ENCODE measurements around the gene CNTNAP4.

Gene CNTNAP4

DNA sequence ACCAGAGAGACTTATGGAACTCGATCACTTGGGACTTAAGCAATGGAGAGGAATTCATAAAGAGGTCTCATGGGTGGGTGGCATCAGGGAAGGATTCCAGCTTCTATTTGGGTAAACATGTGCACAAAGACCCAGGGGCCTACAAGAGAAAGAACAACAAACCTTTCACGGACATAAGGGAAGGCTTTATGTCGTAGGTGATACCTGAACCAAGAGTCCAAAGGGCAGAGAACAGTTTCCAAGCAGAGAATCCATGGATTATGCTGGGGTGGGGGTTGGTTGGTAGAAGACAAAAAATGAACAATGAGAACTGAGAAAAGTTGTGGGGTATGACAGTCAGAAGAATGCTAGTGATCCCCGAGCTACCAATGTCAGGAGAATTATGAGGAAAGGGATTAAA, 119.8 kb downstream of the CNTNAP4 start:
- DNase-seq (ENCODE audit: low read depth in 2 of 2), result no peak

DNA sequence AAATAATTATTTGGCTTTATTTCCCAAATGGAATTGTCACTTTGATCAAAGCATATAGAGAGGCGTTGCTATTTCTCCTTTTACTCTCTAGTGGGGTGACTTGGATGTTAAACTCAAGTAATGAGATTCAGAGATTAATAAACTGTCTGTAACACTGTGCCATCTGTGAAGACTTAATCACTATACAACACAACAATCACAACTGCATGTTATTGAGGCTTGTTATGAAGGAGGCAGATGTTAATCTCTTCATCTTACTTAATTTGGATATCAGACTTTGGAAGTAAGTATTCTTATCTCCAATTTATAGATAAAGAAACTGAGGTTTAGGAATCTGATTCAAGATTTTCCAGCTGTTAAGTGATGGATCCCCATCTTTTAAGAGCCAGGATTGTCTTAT, 132.5 kb downstream of the CNTNAP4 start:
- no peak for DNase-seq (ENCODE audit: low read depth in 2 of 2)

DNA sequence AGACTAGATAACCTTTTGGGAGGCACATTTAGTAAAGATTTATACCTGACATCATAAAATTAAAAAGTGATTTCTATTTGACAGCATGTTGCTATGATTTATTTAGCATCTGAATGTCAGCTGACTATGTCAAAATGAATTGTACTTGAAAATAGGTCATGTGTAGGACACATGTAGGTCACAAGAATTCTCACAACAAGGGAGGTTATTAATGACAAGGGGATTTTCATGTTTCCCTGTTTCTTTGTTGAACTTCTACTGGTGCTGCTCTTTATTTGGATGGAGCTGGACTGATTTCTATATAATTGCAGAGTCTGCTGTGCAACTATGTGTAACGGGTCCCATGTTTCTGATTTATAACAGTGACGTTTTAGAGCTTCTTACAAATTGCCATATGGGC, 144.4 kb downstream of the CNTNAP4 start:
- DNase-seq (ENCODE audit: low read depth in 2 of 2), result no peak

- DNase-seq (ENCODE audit: low read depth in 2 of 2), result no peak
These were observed 151.7 kb downstream of the CNTNAP4 start for GRCh38 chr16:76428858-76429257.

- no peak for DNase-seq (ENCODE audit: low read depth in 2 of 2)
These were observed 164.2 kb downstream of the CNTNAP4 start for GRCh38 chr16:76441391-76441790.

GRCh38 chr16:76441876-76442275, 164.7 kb downstream of the CNTNAP4 start:
- no peak for DNase-seq (ENCODE audit: low read depth in 2 of 2)

GRCh38 chr16:76443973-76444372, 166.8 kb downstream of the CNTNAP4 start:
- DNase-seq (ENCODE audit: low read depth in 2 of 2), result no peak

DNA sequence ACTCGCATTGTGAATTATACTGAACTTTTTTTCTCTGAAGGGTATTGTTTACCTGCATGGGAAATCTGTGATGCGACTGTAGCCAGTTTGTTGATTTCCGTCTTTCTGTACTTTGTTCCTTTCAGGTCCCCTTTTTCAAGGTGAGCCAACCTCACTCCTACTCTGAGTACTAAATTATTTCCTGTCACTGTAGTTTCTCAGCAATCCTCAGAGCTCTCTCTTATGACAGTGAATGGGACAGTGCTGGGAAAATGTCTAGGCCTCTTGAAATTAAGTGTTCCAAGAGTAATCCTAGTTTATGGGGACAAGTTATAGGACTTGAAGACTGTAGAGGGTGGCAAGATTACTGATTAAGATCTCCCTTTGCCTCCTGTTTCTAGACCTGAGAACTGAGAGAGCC, 167.6 kb downstream of the CNTNAP4 start:
- DNase-seq (ENCODE audit: low read depth in 2 of 2), result no peak

GRCh38 chr16:76445815-76446214, 168.6 kb downstream of the CNTNAP4 start:
- DNase-seq (ENCODE audit: low read depth in 2 of 2), result no peak

DNA sequence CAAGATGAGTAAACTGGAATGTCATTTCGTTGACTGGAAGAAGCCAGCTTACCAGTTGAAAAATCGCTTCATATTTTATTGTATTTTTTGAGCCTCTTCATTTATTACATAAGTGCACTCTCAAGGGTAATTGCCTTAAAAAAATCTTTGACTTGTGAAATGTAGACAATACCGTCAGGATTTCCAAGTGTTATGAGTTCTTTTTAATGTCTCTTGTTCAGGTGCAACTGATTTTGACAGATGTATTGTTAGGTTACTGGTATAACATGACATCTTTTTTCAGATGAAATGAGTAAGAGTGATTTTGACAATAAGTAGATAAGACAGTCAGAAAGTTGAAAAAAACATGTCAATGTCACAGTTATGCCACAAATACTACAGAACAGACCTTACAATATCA, 169.1 kb downstream of the CNTNAP4 start:
- no peak for DNase-seq (ENCODE audit: low read depth in 2 of 2)

- no peak for DNase-seq (ENCODE audit: low read depth in 2 of 2)
These were observed 173.7 kb downstream of the CNTNAP4 start for GRCh38 chr16:76450890-76451289.

GRCh38 chr16:76455257-76455656, 178.1 kb downstream of the CNTNAP4 start:
- no peak for DNase-seq (ENCODE audit: low read depth in 2 of 2)

DNA sequence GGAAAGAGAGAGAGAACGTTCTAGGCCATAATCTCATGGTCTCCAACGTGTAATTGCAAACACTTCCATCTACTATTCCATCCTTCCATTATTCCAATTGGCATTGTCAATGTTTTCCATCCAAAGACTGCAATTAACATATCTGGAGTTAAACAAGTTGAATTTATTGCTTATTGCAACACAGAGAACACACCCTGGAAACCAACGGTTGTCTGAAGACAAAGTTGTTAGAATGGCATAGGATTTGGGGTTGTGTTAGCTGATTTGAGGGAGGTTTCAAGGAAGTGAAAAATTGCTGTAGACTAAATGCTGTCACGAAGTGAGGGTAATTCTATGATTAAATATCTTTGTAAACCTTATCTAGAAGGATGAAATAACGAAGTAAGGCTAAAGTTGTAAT, 178.8 kb downstream of the CNTNAP4 start:
- DNase-seq (ENCODE audit: low read depth in 2 of 2), result no peak

- no peak for DNase-seq (ENCODE audit: low read depth in 2 of 2)
These were observed 181.9 kb downstream of the CNTNAP4 start for GRCh38 chr16:76459111-76459510.

GRCh38 chr16:76461836-76462235, 184.6 kb downstream of the CNTNAP4 start:
- no peak for DNase-seq (ENCODE audit: low read depth in 2 of 2)

DNA sequence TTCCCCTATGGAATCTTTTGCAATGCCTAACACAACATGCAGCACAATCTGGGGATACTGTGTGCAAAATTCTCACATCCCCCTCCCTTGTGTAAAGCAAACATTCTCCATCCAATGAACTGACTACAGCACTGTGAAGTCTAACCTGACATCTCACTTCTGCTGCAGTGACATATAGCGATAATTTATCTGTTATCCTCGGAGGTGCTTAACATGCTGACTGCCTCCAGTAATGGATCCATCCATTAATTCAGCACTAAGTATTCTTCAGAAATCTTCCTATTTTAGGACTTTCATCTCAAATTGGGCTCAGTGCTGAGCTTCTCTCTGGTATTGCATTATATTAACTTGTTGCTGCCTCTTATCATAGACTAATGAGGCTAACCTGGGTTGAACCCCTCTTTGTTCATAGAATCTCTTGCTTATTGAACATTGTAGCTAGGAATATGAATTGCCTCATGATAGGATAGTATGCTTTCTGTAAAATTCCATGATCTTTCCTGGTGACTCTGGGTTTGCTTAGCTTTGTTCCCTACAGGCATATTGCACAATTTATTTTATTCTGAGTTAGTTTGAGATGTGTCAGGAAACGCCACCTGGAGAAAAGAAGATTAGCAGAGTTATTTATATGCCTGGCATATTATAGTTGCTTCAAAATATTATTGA, 187.9 kb downstream of the CNTNAP4 start:
- no peak for DNase-seq (ENCODE audit: low read depth in 2 of 2)

DNA sequence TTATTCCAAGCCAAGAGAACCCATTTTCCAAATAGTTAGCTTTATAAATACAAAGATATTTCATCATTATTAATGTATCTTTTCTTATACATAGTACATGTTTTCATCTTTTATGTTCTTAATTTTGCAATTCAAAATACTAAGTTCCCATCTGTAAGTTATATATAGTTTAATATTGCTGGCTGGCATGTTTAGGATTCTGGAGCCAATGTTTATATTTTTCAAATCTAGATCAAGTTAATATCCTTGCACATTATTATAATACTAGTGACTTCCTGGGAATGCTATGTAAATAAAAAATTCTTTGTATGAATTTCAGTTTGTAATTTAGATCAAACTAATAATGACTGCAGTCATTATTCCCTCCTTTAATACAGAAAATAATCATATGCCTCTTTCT, 189.7 kb downstream of the CNTNAP4 start:
- no peak for DNase-seq (ENCODE audit: low read depth in 2 of 2)

DNA sequence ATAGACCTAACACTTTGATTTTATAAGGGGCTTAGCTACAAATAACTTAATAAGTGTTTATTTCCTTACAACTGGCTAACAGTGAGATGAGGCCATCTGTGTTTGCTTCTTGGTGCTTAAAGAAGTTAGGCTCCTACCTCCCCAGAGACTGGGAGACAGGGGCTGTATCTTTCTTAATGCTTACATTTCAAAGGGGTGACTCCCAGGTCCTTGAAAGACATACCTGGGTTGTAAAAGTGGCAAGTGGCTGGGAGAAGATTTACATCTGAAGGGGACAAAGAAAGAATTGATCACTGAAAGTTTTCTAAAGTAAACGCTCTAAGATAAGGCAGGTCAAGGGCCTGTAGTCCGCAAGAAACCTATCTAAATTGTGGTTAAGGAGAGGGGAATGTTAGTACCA, 196.8 kb downstream of the CNTNAP4 start:
- no peak for DNase-seq (ENCODE audit: low read depth in 2 of 2)

- DNase-seq (ENCODE audit: low read depth in 2 of 2), result no peak
These were observed 200.9 kb downstream of the CNTNAP4 start for GRCh38 chr16:76478105-76478504.

- DNase-seq (ENCODE audit: low read depth in 2 of 2), result no peak
These were observed 206.2 kb downstream of the CNTNAP4 start for GRCh38 chr16:76483307-76483909.

DNA sequence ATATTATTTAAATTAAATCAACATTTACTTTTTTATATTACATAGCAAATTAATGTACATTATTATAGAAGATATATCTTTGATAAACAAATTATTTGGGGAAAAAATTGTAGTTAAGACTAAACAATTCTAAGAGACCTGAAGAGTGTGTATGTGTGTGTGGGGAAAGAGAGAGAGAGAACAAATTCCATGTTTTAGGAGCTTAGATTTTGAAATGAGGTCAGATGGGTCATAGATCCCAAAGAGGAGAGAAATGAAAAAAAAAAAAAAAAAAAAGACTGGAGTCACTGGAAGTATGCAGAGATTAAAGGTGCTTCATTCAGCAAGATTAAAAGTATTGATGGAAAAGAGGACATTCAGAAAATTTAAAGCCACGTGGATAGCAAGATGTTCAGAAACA, 206.8 kb downstream of the CNTNAP4 start:
- no peak for DNase-seq (ENCODE audit: low read depth in 2 of 2)

DNA sequence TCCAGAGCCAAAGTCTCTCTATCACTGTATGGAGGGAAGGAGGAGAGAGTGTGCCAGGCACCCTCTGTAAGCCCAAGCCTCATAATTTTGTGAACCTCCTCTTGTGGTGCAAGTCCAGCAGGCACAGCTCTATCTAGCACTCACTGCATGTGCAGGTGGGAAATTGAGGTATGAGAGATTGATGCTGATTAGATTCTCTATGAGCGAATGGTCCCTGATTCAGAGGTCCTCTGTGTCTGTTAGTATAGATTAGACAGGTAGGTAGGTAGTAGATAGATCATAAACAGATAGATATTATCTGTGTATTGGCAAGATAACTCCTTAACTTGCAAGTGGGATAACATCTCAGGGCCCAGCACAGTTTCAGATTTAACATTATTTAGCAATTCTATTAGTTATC, 209.5 kb downstream of the CNTNAP4 start:
- no peak for DNase-seq (ENCODE audit: low read depth in 2 of 2)

DNA sequence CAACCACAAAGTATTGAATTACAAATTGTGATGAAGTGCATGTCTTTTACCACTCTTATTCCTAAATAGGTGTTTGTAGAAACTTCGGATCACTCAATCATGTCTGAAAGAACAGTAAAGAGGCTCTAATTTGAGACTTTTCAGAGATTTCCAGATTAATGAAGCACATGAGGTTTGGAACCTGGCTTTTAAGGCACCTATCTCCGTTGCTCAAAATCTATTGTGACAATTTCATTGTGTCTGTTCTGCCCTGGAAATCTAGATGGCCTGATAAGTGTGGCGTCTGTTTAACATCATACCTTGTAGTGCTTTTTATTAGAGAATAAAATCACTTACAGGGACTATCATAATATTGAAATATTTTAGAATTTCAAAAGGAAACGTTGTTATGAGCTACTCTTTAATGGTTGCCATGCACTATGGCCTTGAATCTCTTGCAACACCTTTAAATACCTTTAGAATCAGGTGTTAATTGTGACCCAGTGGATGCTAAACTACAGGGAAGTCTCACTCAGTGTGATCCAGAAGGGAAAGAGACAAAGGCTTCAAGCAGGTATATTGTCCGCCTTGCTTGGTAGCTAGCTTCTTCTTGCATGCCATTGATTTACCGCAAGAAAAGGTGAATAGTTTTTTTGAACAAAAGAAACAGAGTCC, 210.3 kb downstream of the CNTNAP4 start:
- DNase-seq (ENCODE audit: low read depth in 2 of 2), result no peak

- no peak for DNase-seq (ENCODE audit: low read depth in 2 of 2)
These were observed 210.8 kb downstream of the CNTNAP4 start for GRCh38 chr16:76488065-76488417.

Data from stimulated activated CD8-positive, alpha-beta memory T cell treated with anti-CD3 and anti-CD28 coated beads, Interleukin-7, amount 100 ng/mL, for 4 hours (primary cell).